GM23338 (cell line): ENCODE measurements around the gene OPALIN. TPM values are rescaled to one million over a fixed set of nuclear protein-coding genes. Genes with fewer than 3 reads are reported as not detected.

Source experiments
- ATAC-seq: fragments of 200-7000 bp; cut with Tn5 transposase; 3 replicates; pipeline ENCODE4 v1.9.1; 2020
- DNase-seq: peaks from one replicate; pipeline ENCODE4 v3.0.0-alpha.2; 2015; ENCODE audit warnings: low spot score
- H2AFZ ChIP-seq: fragments of 200-600 bp; sonication (generic); 2 replicates; pipeline ENCODE4 v1.8.0; 2016; ENCODE audit warnings: antibody characterized with exemption, mild to moderate bottlenecking, moderate library complexity
- H3F3A ChIP-seq: fragments of 200-600 bp; sonication (generic); replicated peaks from 2 replicates; pipeline ENCODE4 v1.8.0; 2017; ENCODE audit warnings: antibody characterized with exemption, mixed run types, low read depth
- H3K27ac ChIP-seq: fragments of 200-600 bp; sonication (generic); 2 replicates; pipeline ENCODE4 v1.6.1; 2016; ENCODE audit warnings: low read depth
- H3K27me3 ChIP-seq: fragments of 200-600 bp; sonication (generic); 2 replicates; pipeline ENCODE4 v1.8.0; 2016; ENCODE audit warnings: mild to moderate bottlenecking, mixed run types, moderate library complexity; ENCODE audit not compliant: insufficient read depth
- H3K36me3 ChIP-seq: fragments of 200-600 bp; sonication (generic); 2 replicates; pipeline ENCODE4 v1.8.0; 2016; ENCODE audit warnings: mild to moderate bottlenecking; ENCODE audit not compliant: insufficient read depth
- H3K4me1 ChIP-seq: fragments of 200-600 bp; sonication (generic); 2 replicates; pipeline ENCODE4 v1.8.0; 2016; ENCODE audit warnings: mild to moderate bottlenecking, moderate library complexity; ENCODE audit not compliant: insufficient read depth
- H3K4me2 ChIP-seq: fragments of 200-600 bp; sonication (generic); 2 replicates; pipeline ENCODE4 v1.7.1; 2017; ENCODE audit warnings: mixed run types
- H3K4me3 ChIP-seq: fragments of 200-600 bp; sonication (generic); 2 replicates; pipeline ENCODE4 v1.6.1; 2016; ENCODE audit warnings: mixed run types
- H3K79me2 ChIP-seq: fragments of 200-600 bp; sonication (generic); replicated peaks from 2 replicates; pipeline ENCODE4 v1.8.0; 2017; ENCODE audit warnings: mild to moderate bottlenecking; ENCODE audit not compliant: insufficient read depth
- H3K9me2 ChIP-seq: fragments of 200-600 bp; sonication (generic); 2 replicates; pipeline ENCODE4 v1.8.0; 2017; ENCODE audit not compliant: insufficient read depth
- H4K20me1 ChIP-seq: fragments of 200-600 bp; sonication (generic); replicated peaks from 2 replicates; pipeline ENCODE4 v1.8.0; 2017; ENCODE audit warnings: mild to moderate bottlenecking; ENCODE audit not compliant: insufficient read depth
- H3K27ac Mint-ChIP-seq: 2 replicates; pipeline ENCODE4 v1.8.0; 2020; ENCODE audit warnings: inconsistent platforms, mild to moderate bottlenecking, moderate library complexity, mixed read lengths
- H3K27me3 Mint-ChIP-seq: 3 replicates; pipeline ENCODE4 v1.8.0; 2022; ENCODE audit warnings: low read depth, mild to moderate bottlenecking, moderate library complexity, mixed read lengths, inconsistent platforms; ENCODE audit not compliant: insufficient read depth, poor library complexity
- H3K36me3 Mint-ChIP-seq: 3 replicates; pipeline ENCODE4 v1.8.0; 2021; ENCODE audit warnings: low read depth, mild to moderate bottlenecking, inconsistent platforms, moderate library complexity, mixed read lengths
- H3K4me1 Mint-ChIP-seq: 3 replicates; pipeline ENCODE4 v1.8.0; 2020; ENCODE audit warnings: mild to moderate bottlenecking, inconsistent platforms, mixed read lengths
- H3K4me3 Mint-ChIP-seq: 3 replicates; pipeline ENCODE4 v1.8.0; 2021; ENCODE audit warnings: moderate library complexity, mild to moderate bottlenecking, inconsistent platforms, mixed read lengths
- H3K9me3 Mint-ChIP-seq: 3 replicates; pipeline ENCODE4 v1.8.0; 2020; ENCODE audit warnings: moderate library complexity, mild to moderate bottlenecking, inconsistent platforms, mixed read lengths
- CREB1 ChIP-seq: fragments of 250-450 bp; sonication (Bioruptor Pico); IDR thresholded peaks from 2 replicates; pipeline ENCODE4 v1.5.0; 2020; ENCODE audit warnings: low read depth, mild to moderate bottlenecking, moderate library complexity
- CTCF ChIP-seq, 2 experiments: fragments of 200-600 bp in 1 of 2; sonication (generic) in 1 of 2; conservative IDR thresholded peaks; 2 replicates each; pipeline versions ENCODE4 v1.5.1 to v1.6.1; 2016 to 2017; ENCODE audit warnings: antibody characterized with exemption in 2 of 2, low read depth in 2 of 2, mild to moderate bottlenecking in 2 of 2, moderate library complexity in 1 of 2
- EZH2phosphoT487 ChIP-seq: fragments of 200-600 bp; sonication (generic); IDR thresholded peaks from one replicate; pipeline ENCODE4 v1.8.1; 2018; ENCODE audit warnings: antibody characterized with exemption; ENCODE audit not compliant: unreplicated experiment
- STAT1 ChIP-seq: IDR thresholded peaks from one replicate; pipeline ENCODE4 v1.6.1; 2016; ENCODE audit warnings: antibody characterized with exemption; ENCODE audit not compliant: unreplicated experiment
- ZNF462 ChIP-seq: fragments of 250-450 bp; sonication (Bioruptor Pico); IDR thresholded peaks from 2 replicates; pipeline ENCODE4 v1.5.0; 2020; ENCODE audit warnings: mild to moderate bottlenecking, moderate library complexity
- polyA plus RNA-seq: library from polyadenylated mRNA; unstranded; fragments of >200 nt; fragmentation: Nextera tagmentation; extraction: Ambion mirVana; gene quantifications from 2 replicates; pipeline ENCODE4 v1.2.1, GENCODE V29; 2016
- total RNA-seq: library from RNA; depleted of rRNA; stranded (reverse); fragments of >200 nt; shearing (Covaris generic); gene quantifications from 2 replicates; pipeline ENCODE4 v1.2.3, GENCODE V29; 2014

The OPALIN gene
- total and polyA plus RNA-seq, 2 experiments from 2014 or later, result not detected

- Mint-ChIP-seq H3K9me3 (no peaks in the 10 kb centered on the region), H3K27me3 (peaks cover 5% of the 10 kb centered on the region), H3K4me1 (peaks cover 31% of the 10 kb centered on the region), H3K4me3 (no peak overlapping the region), H3K36me3 (no peaks in the 10 kb centered on the region), H3K27ac (no peak overlapping the region)
- no peaks in the 10 kb centered on the region for H4K20me1 ChIP-seq
- no peak for ATAC-seq
- no peak for DNase-seq
- H2AFZ ChIP-seq, result no peak overlapping the region
- no peak overlapping the region for H3K4me3 ChIP-seq
- no peaks in the 10 kb centered on the region for H3F3A ChIP-seq
- H3K9me2 ChIP-seq, result no peaks in the 10 kb centered on the region
- no peaks in the 10 kb centered on the region for H3K36me3 ChIP-seq
- peaks cover 19% of the 10 kb centered on the region for H3K4me1 ChIP-seq
- TF ChIP-seq CTCF (conservative IDR thresholded peaks at IDR 0.05; ENCODE audit: low read depth in 2 of 2), result no peak
- TF ChIP-seq STAT1, result no peak
- no peak for TF ChIP-seq ZNF462 (CRISPR knock-in tag)
- no peak for TF ChIP-seq EZH2phosphoT487
- TF ChIP-seq CREB1, result no peak
- H3K79me2 ChIP-seq, result no peaks in the 10 kb centered on the region
- H3K27me3 ChIP-seq, result no peaks in the 10 kb centered on the region
- no peak overlapping the region for H3K27ac ChIP-seq
- no peak overlapping the region for H3K4me2 ChIP-seq
Measured at GRCh38 chr10:96400465-96400864, 41.7 kb upstream of the OPALIN start.
